K562 (cell line): ENCODE measurements around the gene AQP9. TPM values are rescaled to one million over a fixed set of nuclear protein-coding genes. Genes with fewer than 3 reads are reported as not detected.
A peak's percentile ranks its signal among the peaks of the same experiment; 100 is the strongest.
"Not testable (repeated sequence)": the region's sequence is repeated elsewhere in the genome, so short reads cannot be mapped to it uniquely, and the experiment has no call there.

Source experiments
- DMBX1 ChIP-seq: fragments of 250-450 bp; sonication (Bioruptor Pico); IDR thresholded peaks from 2 replicates; pipeline ENCODE4 v1.8.0; 2022; ENCODE audit warnings: inconsistent platforms, mild to moderate bottlenecking, moderate library complexity, borderline replicate concordance
- NCOR1 ChIP-seq: fragments of 450-650 bp; IDR thresholded peaks from 2 replicates; pipeline ENCODE4 v1.6.1; 2016; ENCODE audit warnings: mild to moderate bottlenecking, moderate library complexity
- SMAD4 ChIP-seq: fragments of 250-450 bp; sonication (Bioruptor Pico); conservative IDR thresholded peaks from 2 replicates; pipeline ENCODE4 v1.8.0; 2021; ENCODE audit warnings: inconsistent platforms, mild to moderate bottlenecking, moderate library complexity
- TEAD4 ChIP-seq, 2 experiments: sonication (generic) in 1 of 2; formaldehyde crosslinking in 1 of 2; IDR thresholded peaks; 2 replicates each; pipeline versions ENCODE4 v1.6.1 to v1.8.0; 2012 to 2022; ENCODE audit warnings: borderline replicate concordance in 1 of 2, inconsistent platforms in 1 of 2, low read length in 1 of 2, mild to moderate bottlenecking in 1 of 2, missing genetic modification reagents in 1 of 2
- polyA plus RNA-seq, 8 experiments: library from polyadenylated mRNA; depleted of rRNA in 4 of 8; stranded (reverse) in 5 of 8; unstranded in 3 of 8; fragments of >200 nt; fragmentation: Nextera tagmentation in 2 of 8; fragmentation: Illumina TruSeq in 1 of 8; extraction: Ambion mirVana in 2 of 8; extraction: Trizol in 1 of 8; gene quantifications; 2 replicates each; pipeline versions ENCODE4 v1.2.1 to v1.2.3, GENCODE V29; 2011 to 2014; ENCODE audit warnings: inconsistent platforms in 1 of 8, missing spikeins in 1 of 8
- total RNA-seq, 7 experiments: library from RNA; depleted of rRNA in 6 of 7; stranded (reverse); fragments of >200 nt in 6 of 7; fragmentation: Illumina TruSeq in 2 of 7; extraction: Trizol in 2 of 7; gene quantifications; 2 replicates each; pipeline versions ENCODE4 v1.2.1 to v1.2.3, GENCODE V29; 2011 to 2021; ENCODE audit warnings: low replicate concordance in 1 of 7
- TF ChIP-seq, protein P1 (sequence below): fragments of 450-650 bp; IDR thresholded peaks from 2 replicates; pipeline ENCODE4 v1.6.1; 2016; ENCODE audit warnings: mild to moderate bottlenecking, moderate library complexity
- TF ChIP-seq, protein P2 (sequence below), 2 experiments: IDR thresholded peaks in 1 of 2; conservative IDR thresholded peaks in 1 of 2; 2 replicates each; pipeline ENCODE4 v1.6.1; 2016; ENCODE audit warnings: low read depth in 2 of 2, mild to moderate bottlenecking in 1 of 2, missing compliant biosample characterization in 1 of 2, missing genetic modification characterization in 1 of 2, moderate library complexity in 1 of 2
- TF ChIP-seq, protein P3 (sequence below): fragments of 450-650 bp; IDR thresholded peaks from 2 replicates; pipeline ENCODE4 v1.6.1; 2017; ENCODE audit warnings: antibody characterized with exemption, mild to moderate bottlenecking

AQP9 gene
- total and polyA plus RNA-seq, 9 of the 15 experiments (the other 6 are each of a cell fraction or from before 2014, with no cell fraction given): 0.04 to 0.33 (median 0.07) TPM; not detected in 4

DNA sequence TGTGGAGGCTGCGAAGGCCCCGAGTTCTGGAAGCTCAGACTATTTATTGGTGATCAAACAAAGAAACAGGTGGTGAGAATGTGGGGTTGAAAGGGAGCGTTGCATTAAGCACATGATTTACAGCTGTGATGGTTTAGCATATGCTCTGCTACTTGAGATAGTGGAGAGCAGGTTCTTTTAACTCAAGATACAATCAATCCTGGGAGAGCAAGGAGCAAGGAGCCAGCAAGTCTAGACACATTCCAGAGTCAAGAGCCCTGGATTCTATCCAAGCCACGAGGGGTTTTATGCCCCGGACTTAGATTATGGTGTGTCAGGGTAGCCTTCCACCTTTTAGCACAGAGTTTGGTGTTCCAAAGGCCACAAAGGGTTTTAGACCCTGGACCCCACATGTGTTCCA lies 24.8 kb upstream of the AQP9 start (continued):
- TF ChIP-seq, protein P1, sequence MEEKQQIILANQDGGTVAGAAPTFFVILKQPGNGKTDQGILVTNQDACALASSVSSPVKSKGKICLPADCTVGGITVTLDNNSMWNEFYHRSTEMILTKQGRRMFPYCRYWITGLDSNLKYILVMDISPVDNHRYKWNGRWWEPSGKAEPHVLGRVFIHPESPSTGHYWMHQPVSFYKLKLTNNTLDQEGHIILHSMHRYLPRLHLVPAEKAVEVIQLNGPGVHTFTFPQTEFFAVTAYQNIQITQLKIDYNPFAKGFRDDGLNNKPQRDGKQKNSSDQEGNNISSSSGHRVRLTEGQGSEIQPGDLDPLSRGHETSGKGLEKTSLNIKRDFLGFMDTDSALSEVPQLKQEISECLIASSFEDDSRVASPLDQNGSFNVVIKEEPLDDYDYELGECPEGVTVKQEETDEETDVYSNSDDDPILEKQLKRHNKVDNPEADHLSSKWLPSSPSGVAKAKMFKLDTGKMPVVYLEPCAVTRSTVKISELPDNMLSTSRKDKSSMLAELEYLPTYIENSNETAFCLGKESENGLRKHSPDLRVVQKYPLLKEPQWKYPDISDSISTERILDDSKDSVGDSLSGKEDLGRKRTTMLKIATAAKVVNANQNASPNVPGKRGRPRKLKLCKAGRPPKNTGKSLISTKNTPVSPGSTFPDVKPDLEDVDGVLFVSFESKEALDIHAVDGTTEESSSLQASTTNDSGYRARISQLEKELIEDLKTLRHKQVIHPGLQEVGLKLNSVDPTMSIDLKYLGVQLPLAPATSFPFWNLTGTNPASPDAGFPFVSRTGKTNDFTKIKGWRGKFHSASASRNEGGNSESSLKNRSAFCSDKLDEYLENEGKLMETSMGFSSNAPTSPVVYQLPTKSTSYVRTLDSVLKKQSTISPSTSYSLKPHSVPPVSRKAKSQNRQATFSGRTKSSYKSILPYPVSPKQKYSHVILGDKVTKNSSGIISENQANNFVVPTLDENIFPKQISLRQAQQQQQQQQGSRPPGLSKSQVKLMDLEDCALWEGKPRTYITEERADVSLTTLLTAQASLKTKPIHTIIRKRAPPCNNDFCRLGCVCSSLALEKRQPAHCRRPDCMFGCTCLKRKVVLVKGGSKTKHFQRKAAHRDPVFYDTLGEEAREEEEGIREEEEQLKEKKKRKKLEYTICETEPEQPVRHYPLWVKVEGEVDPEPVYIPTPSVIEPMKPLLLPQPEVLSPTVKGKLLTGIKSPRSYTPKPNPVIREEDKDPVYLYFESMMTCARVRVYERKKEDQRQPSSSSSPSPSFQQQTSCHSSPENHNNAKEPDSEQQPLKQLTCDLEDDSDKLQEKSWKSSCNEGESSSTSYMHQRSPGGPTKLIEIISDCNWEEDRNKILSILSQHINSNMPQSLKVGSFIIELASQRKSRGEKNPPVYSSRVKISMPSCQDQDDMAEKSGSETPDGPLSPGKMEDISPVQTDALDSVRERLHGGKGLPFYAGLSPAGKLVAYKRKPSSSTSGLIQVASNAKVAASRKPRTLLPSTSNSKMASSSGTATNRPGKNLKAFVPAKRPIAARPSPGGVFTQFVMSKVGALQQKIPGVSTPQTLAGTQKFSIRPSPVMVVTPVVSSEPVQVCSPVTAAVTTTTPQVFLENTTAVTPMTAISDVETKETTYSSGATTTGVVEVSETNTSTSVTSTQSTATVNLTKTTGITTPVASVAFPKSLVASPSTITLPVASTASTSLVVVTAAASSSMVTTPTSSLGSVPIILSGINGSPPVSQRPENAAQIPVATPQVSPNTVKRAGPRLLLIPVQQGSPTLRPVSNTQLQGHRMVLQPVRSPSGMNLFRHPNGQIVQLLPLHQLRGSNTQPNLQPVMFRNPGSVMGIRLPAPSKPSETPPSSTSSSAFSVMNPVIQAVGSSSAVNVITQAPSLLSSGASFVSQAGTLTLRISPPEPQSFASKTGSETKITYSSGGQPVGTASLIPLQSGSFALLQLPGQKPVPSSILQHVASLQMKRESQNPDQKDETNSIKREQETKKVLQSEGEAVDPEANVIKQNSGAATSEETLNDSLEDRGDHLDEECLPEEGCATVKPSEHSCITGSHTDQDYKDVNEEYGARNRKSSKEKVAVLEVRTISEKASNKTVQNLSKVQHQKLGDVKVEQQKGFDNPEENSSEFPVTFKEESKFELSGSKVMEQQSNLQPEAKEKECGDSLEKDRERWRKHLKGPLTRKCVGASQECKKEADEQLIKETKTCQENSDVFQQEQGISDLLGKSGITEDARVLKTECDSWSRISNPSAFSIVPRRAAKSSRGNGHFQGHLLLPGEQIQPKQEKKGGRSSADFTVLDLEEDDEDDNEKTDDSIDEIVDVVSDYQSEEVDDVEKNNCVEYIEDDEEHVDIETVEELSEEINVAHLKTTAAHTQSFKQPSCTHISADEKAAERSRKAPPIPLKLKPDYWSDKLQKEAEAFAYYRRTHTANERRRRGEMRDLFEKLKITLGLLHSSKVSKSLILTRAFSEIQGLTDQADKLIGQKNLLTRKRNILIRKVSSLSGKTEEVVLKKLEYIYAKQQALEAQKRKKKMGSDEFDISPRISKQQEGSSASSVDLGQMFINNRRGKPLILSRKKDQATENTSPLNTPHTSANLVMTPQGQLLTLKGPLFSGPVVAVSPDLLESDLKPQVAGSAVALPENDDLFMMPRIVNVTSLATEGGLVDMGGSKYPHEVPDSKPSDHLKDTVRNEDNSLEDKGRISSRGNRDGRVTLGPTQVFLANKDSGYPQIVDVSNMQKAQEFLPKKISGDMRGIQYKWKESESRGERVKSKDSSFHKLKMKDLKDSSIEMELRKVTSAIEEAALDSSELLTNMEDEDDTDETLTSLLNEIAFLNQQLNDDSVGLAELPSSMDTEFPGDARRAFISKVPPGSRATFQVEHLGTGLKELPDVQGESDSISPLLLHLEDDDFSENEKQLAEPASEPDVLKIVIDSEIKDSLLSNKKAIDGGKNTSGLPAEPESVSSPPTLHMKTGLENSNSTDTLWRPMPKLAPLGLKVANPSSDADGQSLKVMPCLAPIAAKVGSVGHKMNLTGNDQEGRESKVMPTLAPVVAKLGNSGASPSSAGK: peak; percentile 59
- TF ChIP-seq, protein P2, sequence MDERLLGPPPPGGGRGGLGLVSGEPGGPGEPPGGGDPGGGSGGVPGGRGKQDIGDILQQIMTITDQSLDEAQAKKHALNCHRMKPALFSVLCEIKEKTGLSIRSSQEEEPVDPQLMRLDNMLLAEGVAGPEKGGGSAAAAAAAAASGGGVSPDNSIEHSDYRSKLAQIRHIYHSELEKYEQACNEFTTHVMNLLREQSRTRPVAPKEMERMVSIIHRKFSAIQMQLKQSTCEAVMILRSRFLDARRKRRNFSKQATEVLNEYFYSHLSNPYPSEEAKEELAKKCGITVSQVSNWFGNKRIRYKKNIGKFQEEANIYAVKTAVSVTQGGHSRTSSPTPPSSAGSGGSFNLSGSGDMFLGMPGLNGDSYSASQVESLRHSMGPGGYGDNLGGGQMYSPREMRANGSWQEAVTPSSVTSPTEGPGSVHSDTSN (CRISPR knock-in tag; IDR thresholded peaks at IDR 0.05; ENCODE audit: low read depth): not testable (repeated sequence)
- TF ChIP-seq, protein P2 (tag; conservative IDR thresholded peaks at IDR 0.05; ENCODE audit: low read depth): peak; percentile 74
- TF ChIP-seq, protein P3, sequence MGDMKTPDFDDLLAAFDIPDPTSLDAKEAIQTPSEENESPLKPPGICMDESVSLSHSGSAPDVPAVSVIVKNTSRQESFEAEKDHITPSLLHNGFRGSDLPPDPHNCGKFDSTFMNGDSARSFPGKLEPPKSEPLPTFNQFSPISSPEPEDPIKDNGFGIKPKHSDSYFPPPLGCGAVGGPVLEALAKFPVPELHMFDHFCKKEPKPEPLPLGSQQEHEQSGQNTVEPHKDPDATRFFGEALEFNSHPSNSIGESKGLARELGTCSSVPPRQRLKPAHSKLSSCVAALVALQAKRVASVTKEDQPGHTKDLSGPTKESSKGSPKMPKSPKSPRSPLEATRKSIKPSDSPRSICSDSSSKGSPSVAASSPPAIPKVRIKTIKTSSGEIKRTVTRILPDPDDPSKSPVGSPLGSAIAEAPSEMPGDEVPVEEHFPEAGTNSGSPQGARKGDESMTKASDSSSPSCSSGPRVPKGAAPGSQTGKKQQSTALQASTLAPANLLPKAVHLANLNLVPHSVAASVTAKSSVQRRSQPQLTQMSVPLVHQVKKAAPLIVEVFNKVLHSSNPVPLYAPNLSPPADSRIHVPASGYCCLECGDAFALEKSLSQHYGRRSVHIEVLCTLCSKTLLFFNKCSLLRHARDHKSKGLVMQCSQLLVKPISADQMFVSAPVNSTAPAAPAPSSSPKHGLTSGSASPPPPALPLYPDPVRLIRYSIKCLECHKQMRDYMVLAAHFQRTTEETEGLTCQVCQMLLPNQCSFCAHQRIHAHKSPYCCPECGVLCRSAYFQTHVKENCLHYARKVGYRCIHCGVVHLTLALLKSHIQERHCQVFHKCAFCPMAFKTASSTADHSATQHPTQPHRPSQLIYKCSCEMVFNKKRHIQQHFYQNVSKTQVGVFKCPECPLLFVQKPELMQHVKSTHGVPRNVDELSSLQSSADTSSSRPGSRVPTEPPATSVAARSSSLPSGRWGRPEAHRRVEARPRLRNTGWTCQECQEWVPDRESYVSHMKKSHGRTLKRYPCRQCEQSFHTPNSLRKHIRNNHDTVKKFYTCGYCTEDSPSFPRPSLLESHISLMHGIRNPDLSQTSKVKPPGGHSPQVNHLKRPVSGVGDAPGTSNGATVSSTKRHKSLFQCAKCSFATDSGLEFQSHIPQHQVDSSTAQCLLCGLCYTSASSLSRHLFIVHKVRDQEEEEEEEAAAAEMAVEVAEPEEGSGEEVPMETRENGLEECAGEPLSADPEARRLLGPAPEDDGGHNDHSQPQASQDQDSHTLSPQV: peak; percentile 58
- TF ChIP-seq NCOR1 (peak; percentile 65), SMAD4 (peak; percentile 99), TEAD4 (IDR thresholded peaks at IDR 0.05; ENCODE audit: low read length) (peak; percentile 51; the same call in 1 of the 2 replicates), DMBX1 (CRISPR knock-in tag) (peak; percentile 88; the same call in 1 of the 2 replicates)
- TF ChIP-seq TEAD4 (CRISPR knock-in tag; IDR thresholded peaks at IDR 0.05; ENCODE audit: borderline replicate concordance): not testable (repeated sequence)
